Eye (tissue), 1 donor: ENCODE data around the gene DDX5.

Experiments used
- DNase-seq: peaks from one replicate; pipeline ENCODE4 v3.0.0-alpha.2; 2015

The DDX5 gene

DNA sequence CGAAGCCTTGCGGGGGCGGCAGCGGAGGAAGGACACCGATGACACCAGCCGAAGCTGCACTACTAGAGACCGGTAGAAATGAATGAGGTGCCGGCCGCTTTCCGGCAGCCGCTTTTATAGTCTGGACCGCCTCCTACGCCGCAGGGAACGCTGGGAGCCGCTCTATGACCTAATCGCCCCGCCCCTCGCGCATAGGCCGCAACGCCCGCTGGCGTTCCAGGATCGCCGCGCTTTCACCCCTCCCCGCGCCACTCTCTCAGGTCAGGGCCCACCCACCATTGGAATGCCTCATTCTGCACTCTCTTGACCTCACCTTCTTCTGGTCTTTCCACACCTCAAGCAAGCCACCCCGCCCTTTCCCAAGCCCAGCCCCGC is at the start of gene DDX5:
DDX5 (minus strand) TSS at position 89 of the 375 bp plus-strand sequence. CDS start 170 bp downstream, outside the sequence.
- peak; percentile 99 for DNase-seq

DNA sequence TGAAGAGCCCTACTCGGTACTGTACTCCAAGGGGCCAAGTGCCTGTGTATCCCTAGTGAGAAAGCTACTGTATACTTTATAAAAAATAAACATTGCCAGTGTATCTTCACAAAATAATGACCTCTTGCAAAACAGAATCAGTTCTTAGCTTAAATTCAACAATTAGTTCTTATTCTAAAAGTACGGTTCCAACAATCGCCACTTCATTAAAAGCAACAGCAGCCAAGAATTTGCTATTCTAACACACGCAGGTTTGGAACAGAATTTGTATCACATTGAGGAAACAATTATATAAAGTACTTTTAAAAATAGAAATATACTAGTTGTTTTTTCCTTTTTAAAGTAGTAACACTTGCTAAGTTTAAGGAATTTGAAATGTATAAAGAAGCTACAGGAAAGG is 49.2 kb upstream of the DDX5 start:
- DNase-seq = no peak

DNA sequence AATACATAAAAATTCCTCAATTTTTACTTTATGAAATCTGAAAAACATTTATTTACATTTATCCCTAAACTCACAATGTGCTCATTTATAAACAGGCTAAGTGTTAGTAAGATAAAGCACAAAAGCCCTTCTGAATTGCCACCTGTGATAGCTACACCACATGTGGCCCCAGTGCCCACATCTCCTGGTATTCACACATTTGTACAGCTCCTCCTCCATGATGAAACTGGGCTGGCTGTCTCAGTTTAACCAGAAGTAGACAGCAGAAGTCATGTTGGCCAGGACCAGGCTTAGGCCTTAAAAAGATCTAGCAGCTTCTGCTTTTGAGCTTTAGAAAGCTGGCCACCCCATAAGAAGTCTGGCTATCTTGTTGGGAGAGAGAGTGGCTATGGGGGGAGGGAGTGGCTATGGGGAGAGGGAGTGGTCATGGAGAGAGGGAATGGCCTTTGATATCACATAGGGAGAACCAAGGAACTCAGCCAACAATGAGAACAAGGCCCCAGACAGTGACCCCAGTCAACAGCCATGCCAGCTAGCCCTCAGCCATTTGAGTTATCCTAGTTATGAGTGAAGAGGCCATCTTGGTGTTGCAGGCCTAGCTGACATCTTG is 48.0 kb upstream of the DDX5 start:
- DNase-seq = no peak

DNA sequence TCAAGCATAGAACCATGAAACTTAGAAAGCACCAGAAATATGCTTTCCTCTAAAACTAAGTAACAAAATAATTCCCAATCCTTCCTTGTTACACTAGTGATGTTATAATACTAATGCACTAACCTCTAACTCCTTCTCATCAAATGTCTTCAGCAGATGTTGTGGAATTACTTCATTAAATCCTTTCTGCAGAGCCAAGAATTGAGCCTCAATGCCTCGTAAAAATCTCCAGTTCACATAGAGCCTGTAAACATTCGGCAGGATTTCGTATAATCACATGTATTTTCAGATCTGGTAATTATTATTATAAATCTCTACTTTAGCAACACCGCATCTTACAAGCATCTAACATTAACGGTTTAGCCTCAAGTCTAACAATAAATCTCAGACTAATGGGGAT is 45.4 kb upstream of the DDX5 start:
- no peak for DNase-seq

DNA sequence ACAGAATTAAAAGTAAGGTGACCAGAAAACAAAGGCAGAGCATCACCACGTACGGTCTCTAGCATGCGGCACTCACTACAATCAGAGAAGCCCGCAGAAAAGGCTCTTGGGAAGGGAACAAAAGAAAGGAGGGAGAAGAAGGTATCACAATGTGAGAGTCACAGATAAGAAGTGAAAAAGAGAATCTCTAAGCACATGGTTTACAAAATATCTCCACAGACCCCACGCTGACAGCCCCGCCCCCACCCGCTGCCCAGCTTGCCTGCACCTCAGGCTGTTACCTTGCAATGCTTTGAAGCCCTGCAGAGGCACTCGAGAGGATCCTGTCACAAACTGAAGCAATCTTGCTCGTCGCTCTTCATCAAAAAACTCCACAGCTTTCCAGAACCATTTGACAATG is 41.2 kb upstream of the DDX5 start:
- no peak for DNase-seq

- DNase-seq = peak; percentile 58
Measured at GRCh38 chr17:64546716-64547115, 40.6 kb upstream of the DDX5 start.

- no peak for DNase-seq
Measured at GRCh38 chr17:64544742-64545141, 38.7 kb upstream of the DDX5 start.

DNA sequence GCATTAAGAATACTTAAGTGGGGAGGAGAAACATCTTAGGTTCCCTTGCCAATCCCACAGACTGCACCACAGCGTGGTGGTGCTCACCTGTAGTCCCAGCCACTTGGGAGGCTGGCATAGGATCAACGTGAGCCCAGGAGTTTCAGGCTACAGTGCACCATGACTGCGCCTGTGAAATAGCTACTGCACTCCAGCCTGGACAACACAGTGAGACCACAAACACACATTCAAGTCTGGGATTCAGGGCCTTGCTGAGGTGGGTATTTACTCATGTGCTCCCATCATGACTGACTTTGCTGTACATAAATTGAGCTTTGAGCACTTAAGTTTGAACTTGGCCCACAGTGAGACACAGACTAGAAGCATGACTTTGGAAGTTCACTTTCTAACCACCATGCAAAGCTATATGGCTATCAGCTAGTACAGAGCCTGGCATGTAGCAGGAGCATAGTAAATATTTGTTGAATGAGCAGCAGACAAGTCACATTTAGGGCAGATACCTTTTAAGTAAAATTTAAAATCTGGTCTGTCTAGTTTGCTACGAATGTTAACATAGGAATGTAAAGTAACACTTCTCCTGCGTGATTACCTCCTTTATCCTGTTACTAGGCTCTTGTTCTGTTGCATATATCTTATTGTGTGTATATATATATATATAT is 34.2 kb upstream of the DDX5 start:
- DNase-seq = no peak

DNA sequence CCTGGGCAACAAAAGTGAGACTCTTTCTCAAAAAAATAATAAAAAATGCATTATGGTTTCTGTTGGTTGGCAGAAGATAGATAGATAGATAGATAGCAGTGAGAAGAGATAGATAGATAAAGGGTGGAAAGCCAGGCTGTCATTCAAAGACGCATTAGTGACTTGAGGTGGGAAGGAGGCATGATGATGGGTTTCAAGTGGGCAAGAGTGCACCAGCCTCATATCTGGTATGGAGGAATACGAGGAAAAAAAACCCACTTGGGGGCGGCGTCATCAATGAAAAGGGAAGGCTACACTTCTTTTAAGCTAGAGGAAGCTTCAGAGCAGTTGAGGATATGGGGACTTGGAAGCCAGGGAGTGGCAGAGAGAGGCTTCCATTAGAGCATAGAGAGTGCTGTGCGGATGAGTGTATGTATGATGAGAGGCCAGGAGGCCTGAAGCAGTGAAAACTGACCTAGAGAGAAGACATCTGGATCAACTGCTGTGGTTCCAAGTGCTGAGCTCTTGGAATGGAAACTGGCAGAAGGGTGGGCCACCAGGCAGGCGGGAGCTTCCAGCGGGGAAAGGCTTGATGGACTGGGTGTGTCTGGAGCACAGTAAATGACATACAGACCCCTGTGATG is 32.5 kb upstream of the DDX5 start:
- DNase-seq = no peak

GRCh38 chr17:64537488-64537887 is 31.4 kb upstream of the DDX5 start:
- no peak for DNase-seq

- DNase-seq = no peak
Measured at GRCh38 chr17:64536913-64537312, 30.8 kb upstream of the DDX5 start.

DNA sequence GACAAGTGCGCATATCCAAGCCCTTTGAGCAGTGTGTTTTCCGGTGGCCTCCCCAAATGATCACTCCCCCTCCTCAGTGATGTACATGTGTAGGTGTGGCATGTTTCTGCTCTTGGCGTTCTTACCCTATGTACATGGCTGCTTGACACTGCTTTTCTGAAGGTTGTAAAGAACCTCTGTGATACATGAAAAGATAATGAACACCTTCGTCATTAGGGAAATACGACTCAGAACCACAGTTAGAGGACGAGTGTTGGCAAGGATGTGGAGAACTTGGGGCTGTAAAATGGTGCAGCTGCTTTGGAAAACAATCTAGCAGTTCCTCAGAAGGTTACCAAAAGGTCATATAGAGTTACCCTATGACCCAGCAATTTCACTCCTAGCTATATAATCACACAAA is 29.3 kb upstream of the DDX5 start:
- DNase-seq = no peak

DNA sequence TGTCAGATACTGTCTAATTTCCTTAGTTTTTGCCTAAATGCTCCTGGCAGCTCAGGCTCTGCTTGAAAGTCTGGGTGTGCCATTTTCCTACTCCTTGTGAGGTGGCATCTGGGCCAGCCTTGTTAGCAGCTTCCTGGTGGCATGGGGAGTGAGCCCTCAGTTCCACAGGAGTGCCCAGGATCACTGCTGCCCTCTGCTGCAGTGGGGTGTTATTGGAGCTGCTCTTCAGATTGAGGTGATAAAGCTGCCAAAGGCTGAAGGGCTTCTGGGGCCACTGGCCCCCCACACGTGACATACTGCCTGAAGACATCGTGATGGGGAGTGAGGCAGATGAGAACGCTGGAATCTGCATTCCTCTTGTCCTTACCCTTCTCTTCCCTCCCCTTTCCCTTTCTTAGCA is 28.1 kb upstream of the DDX5 start:
- no peak for DNase-seq

- DNase-seq = no peak
Measured at GRCh38 chr17:64533784-64534183, 27.7 kb upstream of the DDX5 start.

GRCh38 chr17:64532409-64532808 is 26.3 kb upstream of the DDX5 start:
- no peak for DNase-seq

GRCh38 chr17:64531955-64532371 is 25.9 kb upstream of the DDX5 start:
- no peak for DNase-seq

DNA sequence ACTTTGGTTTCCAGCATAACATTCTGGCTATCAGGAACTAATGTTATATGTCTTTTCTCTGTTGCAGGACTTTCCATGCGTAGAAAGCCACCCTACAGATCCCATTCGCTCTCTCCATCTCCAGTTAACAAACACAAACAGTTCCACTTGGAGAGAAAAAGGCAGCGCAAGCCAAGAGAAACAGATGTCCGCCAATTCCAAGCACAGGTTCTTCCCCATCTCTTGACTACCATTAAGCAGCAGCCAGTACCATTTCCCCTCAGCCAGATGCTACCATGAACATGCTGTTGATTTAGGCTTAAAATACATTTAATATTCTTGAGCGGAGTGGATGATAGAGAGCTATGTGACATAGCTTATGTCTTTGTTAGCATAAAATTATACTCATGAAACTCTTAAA is 23.1 kb upstream of the DDX5 start:
- DNase-seq = no peak

DNA sequence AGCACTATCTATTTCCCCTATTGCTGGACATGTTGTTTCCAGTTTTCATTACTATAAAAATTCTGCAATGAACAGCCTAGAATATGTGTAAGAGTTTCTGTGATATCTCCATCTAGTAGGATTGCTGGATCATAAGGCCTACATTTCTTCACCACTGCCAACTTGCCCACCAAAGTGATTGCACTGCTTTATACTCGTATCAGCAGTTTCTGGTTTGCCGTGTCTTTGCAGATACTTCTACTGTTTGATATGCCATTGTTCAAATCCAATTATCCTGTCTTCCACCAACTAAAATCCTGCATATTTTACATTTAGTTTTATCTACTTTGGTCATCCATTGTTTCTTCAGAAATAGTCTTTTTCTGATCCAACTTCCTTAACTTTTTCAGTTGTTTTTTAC is 21.8 kb upstream of the DDX5 start:
- no peak for DNase-seq

DNA sequence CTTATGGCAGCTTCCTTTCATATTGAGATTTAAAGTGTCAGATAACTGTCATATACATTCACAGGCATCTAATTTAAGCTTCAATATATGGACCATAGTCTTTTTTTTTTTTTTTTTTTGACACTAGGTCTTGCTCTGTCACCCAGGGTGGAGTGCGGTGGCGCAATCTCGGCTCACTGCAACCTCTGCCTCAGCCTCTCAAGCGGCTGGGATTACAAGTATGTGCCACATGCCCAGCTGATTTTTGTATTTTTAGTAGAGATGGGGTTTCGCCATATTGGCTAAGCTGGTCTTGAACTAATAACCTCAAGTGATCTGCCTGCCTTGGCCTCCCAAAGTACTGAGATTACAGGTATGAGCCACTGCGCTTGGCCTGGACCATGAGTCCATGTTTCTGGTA is 14.3 kb upstream of the DDX5 start:
- DNase-seq = no peak

- DNase-seq = no peak
Measured at GRCh38 chr17:64519601-64520000, 13.5 kb upstream of the DDX5 start.

DNA sequence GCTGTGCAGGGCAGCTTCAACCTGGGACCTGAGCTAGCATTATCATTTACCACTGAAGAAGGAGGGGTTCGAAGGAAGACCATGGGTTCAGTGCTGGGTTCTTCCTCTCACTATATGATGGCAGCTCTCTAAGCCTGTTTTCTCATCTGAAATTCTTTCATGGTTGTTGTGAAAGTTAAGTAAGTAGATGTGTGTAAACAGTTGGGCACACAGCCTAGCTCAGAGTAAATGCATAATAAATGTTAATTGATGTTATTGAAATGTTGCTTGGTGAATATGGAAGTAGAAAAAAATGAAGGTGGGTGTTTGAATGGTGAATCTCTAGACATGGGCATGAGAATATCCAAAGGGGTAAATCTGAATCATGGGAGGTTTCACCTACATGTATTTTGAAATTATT is 9.7 kb upstream of the DDX5 start:
- DNase-seq = no peak

DNA sequence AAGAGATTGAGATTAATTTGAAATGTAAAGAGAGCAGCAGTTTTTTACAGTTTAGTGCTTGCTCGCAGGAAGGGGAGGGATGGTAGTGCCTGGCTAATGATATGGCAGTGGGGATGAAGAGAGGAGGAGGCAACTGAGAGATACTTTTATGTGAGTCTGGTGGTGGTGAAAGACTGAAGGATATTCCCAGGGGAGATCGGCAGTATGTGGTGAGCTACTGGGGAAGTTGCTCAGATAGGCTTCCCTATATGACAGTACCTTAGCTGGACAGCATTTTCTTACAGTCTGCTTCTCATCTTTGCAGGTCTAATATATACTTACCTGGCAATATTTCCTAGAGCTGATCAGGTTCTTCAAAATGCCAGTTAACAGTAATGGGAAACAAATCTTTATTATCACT is 9.3 kb upstream of the DDX5 start:
- no peak for DNase-seq

GRCh38 chr17:64509179-64509578 is 3.1 kb upstream of the DDX5 start:
- DNase-seq = no peak

DNA sequence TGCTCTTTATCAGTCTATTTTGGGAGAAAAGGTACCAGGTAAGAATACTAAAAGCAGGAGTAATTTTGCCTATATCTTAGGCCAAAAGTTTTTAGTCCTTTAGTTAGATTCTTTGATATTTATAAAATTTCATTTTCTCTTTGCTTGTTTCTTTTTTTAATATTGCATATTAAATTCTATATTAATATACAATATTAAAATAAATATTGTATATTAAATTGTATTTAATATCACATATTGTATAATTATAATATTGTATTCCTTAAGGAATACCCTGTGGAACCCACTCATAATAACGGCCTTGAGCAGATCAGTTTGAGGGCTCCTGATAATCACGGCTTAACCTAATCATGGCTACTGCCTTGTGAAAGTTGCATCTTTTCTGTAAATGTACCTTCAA is 2.6 kb upstream of the DDX5 start:
- DNase-seq = no peak

- DNase-seq = peak; percentile 92
Measured at GRCh38 chr17:64507413-64507782, 1.3 kb upstream of the DDX5 start.
